SKM-1 treated with dmso at 0.1 percent for 144 hours (cell line): ENCODE results near the gene HSD11B2.

ENCODE experiments used
- DNase-seq: peaks from one replicate; lab custom pipeline; 2025; ENCODE audit not compliant: unreplicated experiment; lab: John Stamatoyannopoulos, UW

Gene HSD11B2

DNA sequence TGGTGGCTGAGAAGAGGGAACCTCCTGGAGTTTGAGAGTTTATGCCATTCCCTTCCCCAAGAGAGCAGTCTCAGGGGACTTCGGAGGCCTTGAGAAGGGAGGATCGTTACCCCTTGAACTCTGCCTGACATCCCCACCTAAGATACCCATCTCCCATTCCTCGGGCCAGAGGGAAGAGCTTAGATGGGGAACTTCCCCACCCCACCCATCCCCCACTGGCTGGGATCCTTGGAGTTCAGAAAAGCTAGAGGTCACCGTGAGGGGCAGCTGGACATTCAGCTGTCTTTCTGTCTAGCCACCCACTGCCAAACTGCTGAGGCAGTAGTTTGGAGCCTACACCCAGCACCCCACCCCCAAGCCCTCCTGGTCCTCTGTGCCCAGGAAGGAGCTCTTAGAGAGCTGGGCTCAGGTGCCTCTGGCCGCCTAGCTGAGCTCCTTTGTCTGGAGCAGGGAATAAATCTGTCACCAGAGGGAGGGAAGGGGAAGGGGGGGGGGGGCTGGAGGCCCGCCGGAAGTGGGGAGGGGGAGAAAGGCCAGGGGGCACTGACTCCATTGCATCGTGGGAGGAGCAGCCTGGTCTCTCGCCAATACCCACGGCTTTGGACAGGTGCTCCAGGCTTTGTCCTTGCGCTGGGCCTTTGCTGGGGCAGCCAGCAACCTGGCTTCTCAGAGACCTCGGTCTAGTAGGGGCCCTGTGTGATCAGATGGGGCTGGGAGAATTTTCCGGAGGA, 1.0 kb downstream of the HSD11B2 start:
- DNase-seq = no peak

DNA sequence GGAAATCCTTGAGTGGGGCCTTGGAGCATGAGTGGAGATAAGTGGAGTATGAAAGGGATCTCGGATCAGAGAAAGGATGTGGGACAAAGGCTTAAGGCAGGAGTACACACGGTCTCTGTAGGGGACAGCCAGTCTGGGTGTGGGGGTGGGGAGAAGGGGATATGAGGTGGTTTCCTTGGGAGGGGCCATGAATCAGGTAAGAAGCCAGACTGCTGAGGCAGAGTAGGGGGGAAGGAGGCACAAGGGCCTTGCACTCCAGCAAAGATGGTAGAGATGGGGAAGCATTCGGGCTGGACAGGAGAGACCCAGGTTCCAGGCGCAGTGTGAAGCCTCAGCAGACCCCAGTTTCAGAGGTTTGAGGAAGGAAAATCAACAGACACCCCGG, 1.6 kb downstream of the HSD11B2 start:
- DNase-seq = no peak

DNA sequence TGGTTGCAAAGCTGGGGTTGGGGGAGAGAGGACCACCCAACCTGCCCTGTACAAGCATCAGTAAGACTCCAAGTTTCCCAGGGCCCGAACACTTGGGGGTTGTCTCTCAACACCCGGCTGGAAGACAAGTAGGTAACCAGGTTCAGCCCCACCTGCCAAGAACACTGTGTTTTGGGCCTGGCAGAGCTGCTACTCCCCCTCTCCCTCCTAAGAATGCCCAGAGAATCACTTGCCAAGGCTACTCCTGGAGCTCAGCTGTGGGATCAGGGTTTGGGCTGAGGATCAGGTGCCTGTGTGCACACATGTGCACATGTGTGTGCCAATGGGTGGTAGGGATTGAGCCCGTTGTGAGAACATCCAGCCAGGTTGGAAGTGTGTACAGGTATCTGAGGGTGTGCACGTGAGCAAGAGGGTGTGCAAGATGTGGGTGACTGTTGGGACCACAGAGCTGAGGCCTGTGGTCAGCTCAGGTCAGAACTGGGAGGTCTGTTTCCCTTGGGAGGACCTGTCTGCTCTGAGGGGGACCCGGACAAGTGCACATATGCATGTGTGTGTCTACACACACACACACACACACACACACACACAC, 2.3 kb downstream of the HSD11B2 start:
- DNase-seq = no peak

DNA sequence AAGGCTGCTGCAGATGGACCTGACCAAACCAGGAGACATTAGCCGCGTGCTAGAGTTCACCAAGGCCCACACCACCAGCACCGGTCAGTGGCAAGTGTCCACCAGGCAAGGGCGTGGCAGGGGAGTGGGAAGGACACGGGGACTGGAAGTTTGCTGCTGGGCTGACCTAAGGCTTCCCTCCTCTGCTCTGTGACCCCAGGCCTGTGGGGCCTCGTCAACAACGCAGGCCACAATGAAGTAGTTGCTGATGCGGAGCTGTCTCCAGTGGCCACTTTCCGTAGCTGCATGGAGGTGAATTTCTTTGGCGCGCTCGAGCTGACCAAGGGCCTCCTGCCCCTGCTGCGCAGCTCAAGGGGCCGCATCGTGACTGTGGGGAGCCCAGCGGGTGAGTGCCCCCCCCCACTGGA, 4.8 kb downstream of the HSD11B2 start:
- DNase-seq = no peak

DNA sequence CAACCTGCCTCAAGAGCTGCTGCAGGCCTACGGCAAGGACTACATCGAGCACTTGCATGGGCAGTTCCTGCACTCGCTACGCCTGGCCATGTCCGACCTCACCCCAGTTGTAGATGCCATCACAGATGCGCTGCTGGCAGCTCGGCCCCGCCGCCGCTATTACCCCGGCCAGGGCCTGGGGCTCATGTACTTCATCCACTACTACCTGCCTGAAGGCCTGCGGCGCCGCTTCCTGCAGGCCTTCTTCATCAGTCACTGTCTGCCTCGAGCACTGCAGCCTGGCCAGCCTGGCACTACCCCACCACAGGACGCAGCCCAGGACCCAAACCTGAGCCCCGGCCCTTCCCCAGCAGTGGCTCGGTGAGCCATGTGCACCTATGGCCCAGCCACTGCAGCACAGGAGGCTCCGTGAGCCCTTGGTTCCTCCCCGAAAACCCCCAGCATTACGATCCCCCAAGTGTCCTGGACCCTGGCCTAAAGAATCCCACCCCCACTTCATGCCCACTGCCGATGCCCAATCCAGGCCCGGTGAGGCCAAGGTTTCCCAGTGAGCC, 5.8 kb downstream of the HSD11B2 start:
- no peak for DNase-seq

DNA sequence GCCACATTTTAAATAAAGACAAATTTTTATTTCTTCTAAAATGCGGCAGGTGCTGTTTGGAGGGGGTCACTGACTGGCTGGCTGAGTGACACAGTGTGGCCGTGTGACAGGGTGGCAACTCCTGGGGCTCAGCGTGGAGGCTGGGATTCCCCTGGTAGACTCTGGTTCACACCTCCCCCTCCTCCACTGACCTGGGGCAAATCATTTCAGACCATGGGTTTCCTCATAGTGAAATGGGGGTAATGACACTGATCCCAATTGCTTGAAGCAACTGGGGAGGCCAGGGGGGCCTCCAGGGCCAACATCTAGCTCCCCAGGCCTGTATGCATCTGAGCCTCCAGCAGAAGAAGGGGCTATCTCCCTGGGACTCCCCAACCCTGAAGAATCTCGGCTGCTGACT, 6.6 kb downstream of the HSD11B2 start:
- DNase-seq = no peak

DNA sequence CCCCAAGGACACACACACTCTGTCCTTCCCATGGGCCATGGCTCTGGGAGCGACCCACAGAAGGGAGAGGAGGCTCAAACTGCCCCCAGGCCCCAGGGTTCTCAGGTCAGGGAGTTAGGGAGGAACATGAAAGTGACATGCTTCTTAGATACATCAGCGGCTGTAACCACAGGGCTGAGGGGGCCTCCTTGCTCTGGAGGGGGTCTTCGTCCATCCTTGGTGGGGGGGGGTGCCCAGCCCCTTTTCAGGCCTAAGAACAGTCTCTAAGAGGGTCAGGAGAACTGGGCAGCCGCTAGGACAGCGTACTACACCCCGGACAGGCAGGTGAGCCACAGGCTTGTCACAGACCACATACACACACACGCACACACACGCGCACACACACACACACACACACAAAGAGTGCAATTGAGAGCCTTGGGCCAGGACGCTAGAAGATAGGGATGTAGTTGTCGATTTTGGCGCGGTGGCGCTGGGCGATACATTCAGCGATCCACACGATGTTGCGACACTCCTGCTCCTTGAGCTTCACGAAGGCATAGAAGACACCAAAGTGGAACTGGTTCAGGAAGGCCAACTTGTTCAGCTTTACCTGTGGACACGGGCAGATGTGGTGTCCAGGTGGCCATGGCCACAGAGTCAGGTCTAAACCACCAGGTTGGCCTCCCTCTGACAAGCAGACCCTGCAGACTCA, 7.3 kb downstream of the HSD11B2 start:
- DNase-seq = no peak

DNA sequence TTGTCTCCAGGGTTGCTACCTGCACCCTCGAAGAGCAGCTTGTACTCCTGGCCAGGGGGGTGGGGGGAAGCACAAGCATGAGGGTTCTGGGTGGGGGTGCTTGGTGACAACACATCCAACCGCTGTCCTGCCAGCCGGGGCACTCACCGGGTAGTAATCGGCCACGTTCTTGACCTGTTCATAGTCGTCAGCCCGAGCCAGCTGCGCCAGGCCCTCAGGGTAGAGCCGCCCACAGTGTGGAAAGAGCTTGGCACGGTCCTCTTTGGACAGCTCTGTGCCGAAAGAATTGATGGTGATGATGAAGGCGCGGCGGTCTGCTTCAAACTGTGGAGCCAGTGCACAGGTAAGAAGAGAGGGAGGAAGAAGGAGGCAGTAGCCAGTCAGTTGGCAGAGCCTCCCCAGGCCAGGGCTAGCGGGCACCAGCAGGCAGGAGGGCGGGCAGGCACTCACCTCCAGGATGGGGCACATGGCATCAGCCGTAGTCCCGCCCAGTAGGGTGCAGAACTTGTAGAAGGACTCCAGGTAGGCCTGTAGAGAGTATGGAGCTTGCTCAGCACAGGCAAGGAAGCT, 8.0 kb downstream of the HSD11B2 start:
- no peak for DNase-seq

DNA sequence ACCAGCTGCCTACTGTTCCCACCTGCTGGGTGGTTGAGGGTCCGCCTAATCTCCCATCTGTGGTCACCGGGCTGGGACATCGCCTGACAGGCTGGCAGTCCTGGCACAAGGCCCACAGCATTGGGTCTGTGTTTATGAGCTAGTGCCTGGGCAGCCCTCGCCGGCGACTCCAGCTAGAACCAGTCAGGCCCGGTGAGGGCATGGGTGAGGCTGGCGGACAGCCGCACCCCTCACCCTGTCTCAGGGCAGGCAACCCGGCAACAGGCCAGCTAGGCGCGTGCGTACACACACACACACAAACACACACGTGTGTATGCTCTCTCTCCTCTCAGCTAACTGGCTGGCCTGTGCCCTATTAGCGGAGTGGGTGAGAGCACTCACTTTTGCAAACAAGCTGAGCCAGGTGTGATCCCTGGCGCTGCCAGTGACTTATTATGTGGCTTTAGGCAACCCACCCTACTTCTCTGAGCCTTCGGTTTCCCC, 10.4 kb downstream of the HSD11B2 start:
- no peak for DNase-seq

DNA sequence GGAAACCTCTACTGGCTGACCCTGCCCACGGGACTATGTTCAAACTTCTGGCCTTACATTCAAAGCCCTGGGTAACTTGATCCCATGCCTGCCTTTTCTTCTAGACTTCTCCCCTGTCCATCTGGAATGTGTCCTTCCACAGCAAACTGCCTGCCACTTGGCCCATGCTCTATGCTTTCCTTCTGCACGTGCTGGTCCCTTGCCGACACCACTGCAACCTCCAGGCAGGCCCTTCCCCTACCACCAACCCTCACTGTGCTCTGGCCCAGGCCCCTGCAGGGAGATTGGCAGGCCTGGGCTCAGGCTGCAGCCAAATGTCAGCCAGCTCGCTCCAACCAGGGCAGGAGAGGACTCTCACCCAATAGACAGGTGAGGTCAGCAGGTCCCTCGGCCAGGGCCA, 11.0 kb downstream of the HSD11B2 start:
- DNase-seq = no peak

DNA sequence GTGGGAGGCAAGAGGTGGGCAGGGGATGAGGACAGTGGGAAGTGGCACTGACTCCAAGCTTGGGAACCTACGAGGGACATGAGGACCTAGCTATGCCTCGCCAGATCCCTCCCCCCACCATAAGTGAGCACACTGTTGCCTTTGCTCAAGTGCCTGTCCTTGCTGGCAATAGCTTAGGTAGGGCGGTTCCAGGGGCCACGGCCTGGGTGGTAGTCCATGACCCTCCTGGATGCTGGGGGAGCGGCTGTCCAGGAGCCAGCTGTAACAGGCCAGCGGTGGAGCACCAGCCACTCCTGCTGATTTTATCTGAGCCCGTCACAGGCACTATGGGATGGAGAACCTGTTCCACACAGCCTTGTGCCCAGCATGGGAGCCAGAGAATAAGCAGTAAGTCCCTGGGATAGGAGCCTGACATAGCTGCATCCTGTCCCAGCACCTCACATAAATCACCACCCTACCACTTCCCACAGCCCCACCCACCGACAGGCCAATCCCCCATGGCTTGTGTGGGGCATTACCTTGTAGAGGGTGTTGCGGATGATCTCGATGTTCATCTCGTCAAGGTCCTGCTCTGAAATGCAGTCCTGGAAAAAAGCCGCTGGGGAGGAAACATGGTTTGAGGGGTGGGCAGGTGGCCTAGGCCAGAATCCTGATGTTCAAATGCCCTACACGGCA, 11.8 kb downstream of the HSD11B2 start:
- DNase-seq = no peak

DNA sequence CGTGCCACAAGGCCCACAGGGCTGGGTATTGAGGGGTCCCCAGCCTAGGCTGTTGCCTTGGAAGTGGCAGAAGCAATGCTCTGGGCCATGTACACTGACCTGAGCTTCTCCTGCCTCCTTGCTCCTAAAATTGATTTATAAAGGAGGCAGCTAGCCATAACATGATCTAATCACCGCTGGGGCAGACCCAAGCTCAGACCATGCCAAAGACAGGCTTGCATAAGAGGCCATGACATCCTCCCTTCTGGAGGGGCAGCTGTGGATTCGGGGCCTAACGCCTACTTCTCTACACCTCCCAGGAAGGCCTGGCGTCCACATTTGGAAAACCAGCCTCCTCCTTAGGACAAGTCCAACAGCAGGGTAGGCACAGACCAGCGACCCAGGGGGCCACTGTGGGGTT, 12.3 kb downstream of the HSD11B2 start:
- no peak for DNase-seq

DNA sequence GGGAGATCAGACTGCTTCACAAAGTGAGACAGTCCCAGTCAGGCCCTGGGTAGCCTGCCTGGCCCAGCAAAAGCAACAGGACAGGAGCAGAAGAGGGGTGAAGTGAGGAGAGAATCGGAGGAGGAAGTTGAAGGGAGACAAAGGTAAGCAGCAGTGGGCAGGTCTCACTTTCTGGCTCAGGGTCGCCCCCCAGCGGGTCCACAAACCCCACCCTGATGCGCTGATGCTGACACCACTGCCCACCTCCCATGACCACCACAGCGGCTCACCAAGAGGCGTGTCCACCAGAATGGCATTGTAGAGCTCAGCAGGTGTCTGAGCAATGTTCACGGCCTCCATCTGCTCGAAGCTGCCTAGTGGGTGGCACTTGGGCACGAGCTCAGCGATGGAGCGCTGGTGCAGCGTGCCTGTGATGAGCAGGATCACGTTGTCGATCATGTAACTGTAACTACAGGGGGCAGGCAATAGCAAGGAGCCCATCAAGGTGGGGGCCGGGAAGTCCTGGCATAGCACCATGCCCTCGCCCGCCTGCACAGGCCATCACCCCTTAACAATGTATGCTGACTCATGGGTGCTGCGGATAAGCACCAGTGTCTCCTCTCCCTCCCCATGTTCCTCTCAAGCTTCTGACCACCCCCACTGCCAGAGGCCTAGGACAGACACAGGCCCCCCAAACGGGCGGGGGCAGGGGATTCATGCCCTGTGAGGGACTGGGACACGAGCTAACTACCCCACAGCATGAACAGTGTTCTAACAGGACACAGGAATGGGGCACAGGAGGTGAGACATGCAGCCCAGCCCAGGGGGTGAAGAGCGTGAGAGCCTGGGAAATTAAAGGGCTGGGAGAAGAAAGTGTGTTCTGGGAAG, 13.6 kb downstream of the HSD11B2 start:
- DNase-seq = no peak

DNA sequence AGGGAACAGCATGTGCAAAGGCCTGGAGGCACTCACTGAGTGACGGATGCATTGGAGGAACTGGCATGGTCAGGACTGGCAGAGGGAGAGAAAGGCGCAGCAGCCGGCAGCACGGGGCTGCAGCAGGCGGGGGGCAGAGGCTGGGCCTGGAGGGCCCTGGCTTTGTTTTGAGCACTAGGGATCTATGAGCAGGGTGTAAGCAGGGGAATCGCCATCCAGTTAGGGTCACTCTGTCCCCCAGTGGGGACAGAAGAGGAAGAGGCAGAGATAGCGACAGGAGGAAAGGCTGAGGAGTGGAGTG, 14.2 kb downstream of the HSD11B2 start:
- no peak for DNase-seq

DNA sequence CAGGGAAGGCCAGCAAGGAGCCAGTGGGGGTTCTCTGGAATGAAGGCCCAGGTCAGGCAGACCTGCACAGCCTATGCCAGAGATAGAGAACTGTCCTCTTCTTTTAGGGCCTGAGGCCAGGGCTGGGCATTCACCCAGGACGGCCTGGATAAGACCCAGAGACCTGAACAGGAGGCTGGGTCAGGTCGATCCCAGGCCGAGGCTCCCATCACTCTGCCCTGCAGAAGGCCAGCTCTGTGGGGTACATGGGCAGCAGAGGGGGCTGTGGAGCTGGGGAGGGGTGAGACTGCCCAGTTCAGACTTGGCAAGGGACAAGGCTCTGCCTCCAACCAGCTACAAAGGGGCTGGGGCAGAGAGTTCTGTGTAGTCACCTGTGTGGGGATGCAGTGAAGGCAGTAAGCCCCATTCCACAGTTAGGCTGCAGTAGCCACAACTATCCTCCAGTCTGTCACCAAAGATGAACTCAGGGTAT, 14.6 kb downstream of the HSD11B2 start:
- DNase-seq = no peak

DNA sequence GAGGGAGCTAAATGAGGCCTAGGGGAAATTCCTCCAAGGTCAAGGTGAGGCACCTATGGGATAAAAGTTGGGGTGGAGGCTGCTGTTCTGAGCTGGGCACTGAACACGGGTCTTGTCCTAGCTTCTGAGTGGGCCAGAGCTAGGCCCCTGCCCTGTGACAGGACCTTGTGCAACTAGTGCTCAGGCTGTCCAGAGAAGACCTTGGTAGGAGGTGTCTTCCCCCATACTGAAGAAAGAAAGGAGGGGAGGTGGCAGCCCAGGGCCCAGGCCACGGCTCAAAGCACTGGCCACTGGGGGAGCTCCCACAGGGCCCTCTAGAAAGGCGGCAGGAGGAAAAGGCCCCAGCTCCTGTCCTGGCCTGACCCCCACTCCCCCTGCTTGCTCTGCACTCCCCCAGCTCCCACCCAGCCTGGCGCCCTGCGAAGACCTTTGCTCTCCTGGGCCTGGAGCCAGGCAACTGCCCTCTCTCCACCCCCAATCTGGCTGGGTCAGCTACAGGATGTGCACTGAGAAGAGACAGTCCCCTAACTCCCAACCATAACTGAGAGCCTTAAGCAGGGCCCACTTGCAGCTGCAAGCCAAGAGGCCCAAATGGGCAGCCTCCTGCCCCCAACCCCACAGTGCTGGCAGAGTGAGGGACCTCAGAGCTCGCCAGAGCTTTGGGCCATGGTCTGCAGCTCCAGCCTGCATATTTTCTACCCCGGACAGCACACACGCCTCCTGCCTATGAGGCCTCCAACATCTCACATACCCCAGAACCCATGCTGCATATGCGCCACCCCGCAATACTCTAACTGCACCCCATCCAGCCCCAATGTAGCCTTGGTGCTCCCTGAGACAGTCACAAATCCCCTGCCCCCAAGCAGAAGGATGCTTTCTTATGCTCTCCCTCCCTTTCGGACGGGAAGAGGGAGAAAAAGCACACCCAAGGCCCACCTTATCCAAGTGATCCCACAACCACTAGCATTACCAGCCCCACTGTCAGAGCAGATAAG, 15.3 kb downstream of the HSD11B2 start:
- DNase-seq = no peak

DNA sequence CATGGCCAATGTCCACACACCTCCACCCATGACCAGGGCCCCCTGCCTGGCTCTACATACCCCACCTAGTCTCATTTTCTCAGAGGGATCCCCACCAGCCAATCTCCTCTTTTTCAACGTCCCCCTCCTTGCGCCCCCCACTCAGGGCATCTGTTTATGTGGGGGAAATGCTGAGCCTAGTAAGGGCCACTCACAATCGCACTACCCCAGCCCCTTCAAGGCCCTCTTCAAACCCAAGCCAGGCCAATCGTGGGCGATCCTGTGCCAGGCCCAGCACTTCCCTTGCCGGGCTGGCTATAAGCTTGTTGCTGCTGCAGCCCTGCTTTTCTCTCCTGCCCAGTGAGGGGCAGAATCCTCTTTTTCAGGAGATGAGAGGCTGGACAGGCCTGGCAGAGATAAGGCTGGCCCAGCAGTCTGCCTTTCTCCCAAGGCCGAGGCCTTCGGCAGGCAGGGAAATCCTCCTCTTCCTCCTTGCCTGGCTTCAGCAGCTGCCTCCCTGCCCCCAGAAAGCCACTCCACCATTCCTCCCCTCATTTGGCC, 16.1 kb downstream of the HSD11B2 start:
- DNase-seq = no peak

DNA sequence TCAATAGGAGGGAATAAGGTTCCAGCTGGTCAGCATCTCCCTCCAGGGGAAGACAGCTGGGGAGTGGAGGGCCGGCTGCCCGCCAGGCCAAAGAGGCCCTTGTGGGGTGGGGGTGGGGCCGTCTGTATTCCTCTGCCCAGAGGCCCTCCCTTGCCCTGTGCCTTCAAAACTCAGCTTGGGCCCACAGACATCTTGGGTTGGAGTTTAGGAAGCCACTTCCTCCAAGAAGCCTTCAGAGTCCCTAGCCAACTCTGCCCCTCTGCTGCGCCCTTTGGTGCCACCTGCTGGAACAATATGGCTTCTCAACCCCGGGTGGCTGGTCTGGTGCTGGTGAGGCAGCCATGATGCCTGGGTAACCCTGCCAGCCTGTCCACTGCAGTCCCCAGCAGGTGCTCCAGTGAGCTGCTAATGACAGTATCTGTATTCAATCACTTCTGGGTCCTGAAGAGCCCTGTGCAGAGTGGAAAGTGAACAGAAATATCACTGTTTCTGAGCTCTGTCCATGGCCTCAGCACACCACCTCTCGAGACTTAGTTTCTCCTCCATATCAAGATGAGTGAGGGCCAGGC, 16.7 kb downstream of the HSD11B2 start:
- peak; percentile 76 for DNase-seq
